Ishikawa (cell line): ENCODE measurements around the gene WWOX.

Experiments used
- CEBPB ChIP-seq: IDR thresholded peaks from 2 replicates; pipeline ENCODE4 v1.6.1; 2012
- CREB1 ChIP-seq: IDR thresholded peaks from 2 replicates; pipeline ENCODE4 v1.6.1; 2012; ENCODE audit warnings: low read depth
- EGR1 ChIP-seq: IDR thresholded peaks from 2 replicates; pipeline ENCODE4 v1.6.1; 2012
- EP300 ChIP-seq: IDR thresholded peaks from 2 replicates; pipeline ENCODE4 v1.6.1; 2012; ENCODE audit warnings: borderline replicate concordance
- FOXM1 ChIP-seq: IDR thresholded peaks from 2 replicates; pipeline ENCODE4 v1.6.1; 2012; ENCODE audit warnings: low read depth, borderline replicate concordance
- NFIC ChIP-seq: IDR thresholded peaks from 2 replicates; pipeline ENCODE4 v1.6.1; 2012
- RAD21 ChIP-seq: IDR thresholded peaks from 2 replicates; pipeline ENCODE4 v1.6.1; 2012; ENCODE audit warnings: low read depth
- REST ChIP-seq: IDR thresholded peaks from 2 replicates; pipeline ENCODE4 v1.6.1; 2012; ENCODE audit warnings: low read depth, mild to moderate bottlenecking
- TAF1 ChIP-seq: IDR thresholded peaks from 2 replicates; pipeline ENCODE4 v1.6.1; 2012; ENCODE audit warnings: low read depth, mild to moderate bottlenecking
- TCF12 ChIP-seq: IDR thresholded peaks from 2 replicates; pipeline ENCODE4 v1.6.1; 2012; ENCODE audit warnings: low read depth
- TEAD4 ChIP-seq: IDR thresholded peaks from 2 replicates; pipeline ENCODE4 v1.6.1; 2012
- USF1 ChIP-seq: IDR thresholded peaks from 2 replicates; pipeline ENCODE4 v1.6.1; 2012
- YY1 ChIP-seq: IDR thresholded peaks from 2 replicates; pipeline ENCODE4 v1.6.1; 2012; ENCODE audit warnings: low read depth
- ZBTB7A ChIP-seq: IDR thresholded peaks from 2 replicates; pipeline ENCODE4 v1.6.1; 2012; ENCODE audit warnings: low read depth
- TF ChIP-seq, protein P1 (sequence below): IDR thresholded peaks from 2 replicates; pipeline ENCODE4 v1.6.1; 2012

WWOX gene

DNA sequence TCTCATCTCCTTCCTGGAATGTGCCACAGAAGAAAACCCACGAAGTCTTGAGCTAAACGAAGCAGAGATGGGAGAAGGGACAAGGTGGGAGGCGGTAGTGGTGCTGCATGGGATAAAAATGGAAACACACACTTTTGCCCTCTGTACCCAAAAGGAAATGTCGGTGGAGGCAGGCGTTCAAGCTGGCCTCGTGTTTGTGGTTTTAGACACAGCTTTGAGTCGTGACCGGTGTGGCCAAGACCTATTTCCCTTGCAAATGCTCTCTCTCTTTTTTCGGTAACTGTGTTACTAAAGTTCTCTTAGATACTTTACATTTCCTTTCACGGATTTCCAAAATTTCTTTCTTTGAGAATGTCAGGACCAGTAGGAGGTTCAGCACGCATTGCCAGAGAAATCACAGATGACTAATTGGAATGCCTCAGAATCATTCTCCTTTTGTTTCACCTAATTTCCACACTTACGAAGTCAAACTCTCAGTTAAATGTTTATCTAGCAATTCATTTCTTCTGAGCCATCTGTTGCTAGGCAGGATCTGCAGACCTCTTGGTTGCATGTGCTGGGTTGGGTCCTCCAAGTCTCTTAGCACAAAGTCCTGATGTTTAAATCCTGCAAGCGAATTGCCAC is 1088.8 kb downstream of the WWOX start:
- TF ChIP-seq USF1 (no peak), REST (no peak), NFIC (no peak), TCF12 (no peak), YY1 (no peak), FOXM1 (no peak), TAF1 (no peak), EGR1 (no peak), RAD21 (no peak), ZBTB7A (no peak), TEAD4 (no peak), CEBPB (no peak), EP300 (no peak), CREB1 (no peak)
- TF ChIP-seq, protein P1, sequence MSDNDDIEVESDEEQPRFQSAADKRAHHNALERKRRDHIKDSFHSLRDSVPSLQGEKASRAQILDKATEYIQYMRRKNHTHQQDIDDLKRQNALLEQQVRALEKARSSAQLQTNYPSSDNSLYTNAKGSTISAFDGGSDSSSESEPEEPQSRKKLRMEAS = no peak

- TF ChIP-seq, protein P1 = no peak
- TF ChIP-seq REST (no peak), CREB1 (no peak), FOXM1 (no peak), TCF12 (no peak), USF1 (no peak), YY1 (no peak), EP300 (no peak), TEAD4 (no peak), NFIC (no peak), RAD21 (no peak), ZBTB7A (no peak), TAF1 (no peak)
Observed at GRCh38 chr16:79188739-79189122, 1089.3 kb downstream of the WWOX start.

GRCh38 chr16:79190542-79190941 is 1091.1 kb downstream of the WWOX start:
- TF ChIP-seq TEAD4 = no peak

- TF ChIP-seq USF1 (no peak), ZBTB7A (no peak), REST (no peak), CREB1 (no peak), CEBPB (no peak), YY1 (no peak)
- TF ChIP-seq, protein P1 = no peak
Observed at GRCh38 chr16:79191933-79192332, 1092.5 kb downstream of the WWOX start.
